GM21619 (cell line): ENCODE data around the gene IFNLR1.

ENCODE experiments used
- ATAC-seq: cut with Tn5 transposase; IDR thresholded peaks from one replicate; pipeline ENCODE4 v1.9.1; 2021; ENCODE audit not compliant: unreplicated experiment

Gene IFNLR1

DNA sequence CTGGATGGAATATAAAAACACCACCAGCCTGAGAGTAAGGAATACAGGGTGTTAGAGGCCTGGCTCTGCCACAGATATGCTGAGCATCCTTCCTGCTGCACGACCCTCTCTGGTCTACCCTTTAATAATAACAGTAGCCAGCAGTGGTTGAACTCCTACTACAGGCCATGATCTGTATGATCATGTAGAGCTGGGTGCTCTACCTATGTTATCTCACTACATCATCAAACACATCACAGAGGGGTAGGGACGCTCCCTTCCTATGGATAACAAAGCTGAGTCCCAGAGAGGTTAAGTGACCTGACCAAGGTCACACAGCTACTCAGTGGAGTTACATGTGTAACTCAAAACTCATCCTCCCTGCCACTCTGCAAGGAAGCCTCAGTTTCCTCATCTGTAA is 62.1 kb downstream of the IFNLR1 start:
- no peak for ATAC-seq

DNA sequence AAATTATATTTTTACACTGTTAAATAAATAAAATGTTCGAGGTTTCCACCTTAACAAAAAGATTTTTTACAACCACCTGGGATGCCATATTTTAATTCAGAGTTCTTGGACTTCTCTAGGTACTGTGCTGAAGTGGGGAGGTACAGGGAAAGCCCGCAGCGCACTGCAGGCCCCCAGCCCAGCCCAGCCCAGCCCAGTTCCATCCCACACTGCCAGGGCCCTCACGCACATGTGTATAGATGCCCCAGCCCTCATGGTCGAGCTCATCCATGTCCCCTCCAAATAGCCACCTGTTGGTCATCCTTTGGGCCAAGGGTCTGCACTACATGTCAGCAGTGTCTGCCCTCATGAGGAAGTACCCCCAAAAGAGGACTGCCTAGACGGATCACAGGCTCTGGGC is 63.5 kb downstream of the IFNLR1 start:
- no peak for ATAC-seq

DNA sequence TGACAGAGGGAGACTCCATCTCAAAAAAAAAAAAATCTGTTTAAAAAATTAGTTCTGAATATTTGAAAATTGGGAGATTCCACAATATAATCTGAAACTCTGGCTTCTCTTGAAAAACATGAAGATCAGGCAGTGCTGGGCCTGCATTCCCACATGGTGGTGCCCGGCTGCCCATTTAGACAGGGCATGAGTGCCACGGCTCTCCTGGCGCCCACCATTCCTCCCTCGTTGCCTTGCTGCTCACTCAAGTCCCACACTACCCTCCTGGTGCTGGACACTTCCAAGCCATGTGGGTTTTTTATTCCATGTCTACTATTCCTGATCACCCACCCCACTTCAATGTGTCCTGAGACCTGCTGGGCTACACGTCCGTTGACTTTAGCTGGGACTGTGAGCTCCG is 64.3 kb downstream of the IFNLR1 start:
- ATAC-seq: no peak

DNA sequence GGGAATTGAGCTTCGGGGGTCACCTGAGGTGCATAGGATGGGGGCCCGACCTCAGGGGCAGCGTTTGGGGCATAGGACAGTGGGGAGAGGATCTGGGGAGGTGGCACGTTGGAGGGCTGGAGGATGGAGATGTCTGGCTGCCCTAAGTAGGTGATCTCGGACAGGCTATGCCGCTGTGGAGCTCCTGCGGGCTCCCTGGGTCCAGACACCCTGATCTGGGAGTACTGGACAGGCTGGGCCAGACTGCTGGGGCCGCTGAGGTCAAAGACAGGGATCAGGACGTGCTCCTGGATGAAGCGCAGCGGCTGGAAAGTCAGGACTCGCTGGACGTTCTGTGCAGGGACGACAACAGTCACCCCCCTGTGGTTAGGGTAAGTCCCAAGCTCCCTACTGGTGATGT is 65.7 kb downstream of the IFNLR1 start:
- ATAC-seq: no peak

DNA sequence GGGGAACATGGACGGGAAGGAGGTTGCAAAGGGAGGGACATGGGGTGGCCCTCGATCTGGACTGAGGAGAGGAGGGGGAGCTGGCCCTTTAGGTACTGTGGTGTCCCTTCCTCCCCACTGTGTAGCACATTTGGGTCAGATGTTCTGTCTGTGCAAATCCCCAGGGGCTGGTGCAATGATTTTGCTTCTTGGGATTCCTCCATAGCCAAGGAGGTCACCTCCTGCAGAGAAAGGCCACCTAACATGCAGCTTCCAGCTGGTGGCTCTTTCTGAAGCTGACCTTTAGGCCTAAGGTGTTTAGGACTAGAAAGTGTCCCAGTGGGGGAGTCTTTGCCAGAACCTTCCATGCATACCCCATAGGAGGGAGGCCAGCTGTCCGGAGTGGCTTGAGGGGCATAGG is 66.1 kb downstream of the IFNLR1 start:
- ATAC-seq: no peak

DNA sequence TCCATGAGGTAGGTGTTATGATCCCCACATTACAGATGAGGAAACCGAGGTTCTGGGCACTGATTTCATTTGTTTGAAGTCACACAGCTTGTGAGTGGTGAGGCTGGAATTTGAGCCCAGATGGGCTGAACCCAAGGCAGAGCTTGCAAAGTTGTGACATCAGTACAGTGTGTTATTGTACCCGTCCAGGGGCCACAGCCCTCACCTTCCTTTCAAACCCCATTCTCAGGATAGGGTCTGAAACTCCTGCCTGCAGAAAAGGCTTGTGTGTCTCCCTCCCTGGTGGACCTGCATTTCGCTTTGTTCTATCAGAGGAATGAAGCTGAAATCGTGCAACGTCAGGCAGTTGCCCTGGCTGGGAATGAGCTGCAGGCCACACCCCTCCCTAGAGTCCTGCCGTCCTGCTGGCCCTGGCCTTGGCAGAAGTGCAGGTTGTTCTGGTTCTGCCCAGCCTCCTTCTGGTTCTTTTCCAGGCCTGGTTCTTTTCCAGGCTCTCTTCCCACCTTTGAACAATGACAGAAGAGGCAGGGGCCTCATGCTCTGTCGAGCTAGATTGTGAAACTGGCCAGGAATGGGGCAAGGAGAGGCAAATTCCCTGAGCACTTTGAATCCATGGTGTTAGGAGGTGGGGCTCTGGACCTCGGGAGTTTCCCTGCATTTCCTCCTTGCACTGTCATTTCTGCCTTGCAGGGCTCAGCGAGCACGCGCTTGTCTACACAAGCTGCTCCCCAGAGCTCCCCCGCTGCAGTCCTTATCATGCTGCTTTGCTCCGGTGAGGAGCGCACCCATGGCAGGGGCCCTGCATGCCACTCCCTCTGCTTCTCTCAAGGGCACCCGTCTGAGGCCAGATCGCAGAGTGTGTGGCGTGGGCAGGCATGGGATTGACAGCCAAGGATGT is 67.0 kb downstream of the IFNLR1 start:
- no peak for ATAC-seq

DNA sequence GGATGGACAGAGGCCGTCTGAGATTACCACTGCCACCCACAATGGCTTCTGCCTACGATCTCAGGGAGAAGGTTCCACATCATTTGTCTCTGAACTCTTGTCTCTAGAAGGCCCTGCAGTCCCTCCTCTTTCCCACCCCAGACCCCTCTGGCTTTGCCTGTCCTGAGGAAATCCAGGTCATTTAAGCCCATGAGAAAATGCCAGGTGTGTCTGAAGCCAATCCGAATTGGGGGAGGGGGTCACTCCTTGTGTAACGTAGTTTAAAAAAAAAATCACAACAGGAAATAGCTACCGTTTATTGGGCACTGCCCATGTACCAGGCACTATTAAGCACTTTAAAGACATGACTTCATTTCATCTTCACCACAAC is 67.6 kb downstream of the IFNLR1 start:
- ATAC-seq: no peak

DNA sequence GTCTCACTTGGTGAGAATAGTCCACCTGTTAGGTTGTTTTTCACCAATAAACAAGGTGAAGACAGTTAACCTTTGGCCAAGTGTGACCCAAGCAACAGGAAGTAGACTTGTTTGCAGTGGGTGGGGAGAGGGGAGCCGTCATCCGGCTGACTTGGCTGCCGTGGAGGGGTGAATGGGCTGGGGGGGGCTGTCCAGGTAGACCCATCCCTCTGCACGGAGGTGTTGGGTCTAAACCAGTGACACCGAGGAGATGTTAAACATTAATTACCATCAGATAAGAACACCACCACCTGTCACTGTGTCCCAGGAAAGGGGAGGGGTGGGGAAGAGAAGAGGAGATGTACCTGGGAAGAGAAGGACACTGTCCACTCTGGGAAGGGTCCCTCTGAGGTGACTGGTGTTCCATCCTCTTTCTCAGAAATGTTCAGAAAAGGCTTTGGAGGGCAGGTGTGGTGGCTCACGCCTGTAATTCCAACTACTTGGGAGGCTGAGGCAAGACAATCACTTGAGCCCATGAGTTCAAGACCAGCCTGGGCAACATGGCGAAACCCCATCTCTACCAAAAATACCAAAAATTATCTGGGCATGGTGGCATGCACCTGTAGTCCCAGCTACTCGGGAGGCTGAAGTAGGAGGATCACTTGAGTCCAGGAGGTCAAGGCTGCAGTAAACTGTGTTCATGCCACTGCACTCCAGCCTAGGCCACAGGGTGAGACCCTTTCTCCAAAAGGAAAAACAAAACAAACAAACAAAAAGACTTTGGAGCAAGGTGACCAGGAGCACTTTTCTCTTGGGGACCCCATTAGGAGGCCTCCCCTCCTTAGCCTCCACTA is 68.5 kb downstream of the IFNLR1 start:
- ATAC-seq: no peak

DNA sequence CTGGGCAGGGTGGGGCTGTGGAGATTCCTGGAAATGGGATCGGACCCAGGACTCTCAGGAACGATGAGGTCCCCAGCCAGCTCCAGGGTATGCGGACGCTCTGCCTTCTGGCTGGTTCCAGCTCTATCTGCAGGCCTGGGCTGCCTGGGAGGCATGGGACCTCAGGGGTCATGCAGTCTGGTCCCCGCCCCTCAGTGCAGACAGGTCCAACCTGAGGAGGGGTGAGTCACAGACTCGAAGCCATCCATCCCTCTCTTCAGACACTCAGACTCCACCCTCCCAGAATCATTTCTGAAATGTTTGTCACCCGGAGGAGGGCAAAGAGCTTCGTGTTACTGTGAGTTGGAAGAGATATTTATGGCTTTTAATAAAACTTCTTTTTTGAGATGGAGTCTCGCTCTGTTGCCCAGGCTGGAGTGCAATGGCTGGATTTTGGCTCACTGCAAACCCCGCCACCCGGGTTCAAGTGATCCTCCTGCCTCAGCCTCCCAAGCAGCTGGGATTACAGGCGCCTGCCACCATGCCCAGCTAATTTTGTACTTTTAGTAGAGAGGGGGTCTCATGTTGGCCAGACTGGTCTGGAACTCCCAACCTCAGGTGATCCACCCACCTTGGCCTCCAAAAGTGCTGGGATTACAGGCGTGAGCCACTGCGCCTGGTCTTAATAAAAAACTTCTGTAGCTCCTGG is 69.2 kb downstream of the IFNLR1 start:
- ATAC-seq: no peak

DNA sequence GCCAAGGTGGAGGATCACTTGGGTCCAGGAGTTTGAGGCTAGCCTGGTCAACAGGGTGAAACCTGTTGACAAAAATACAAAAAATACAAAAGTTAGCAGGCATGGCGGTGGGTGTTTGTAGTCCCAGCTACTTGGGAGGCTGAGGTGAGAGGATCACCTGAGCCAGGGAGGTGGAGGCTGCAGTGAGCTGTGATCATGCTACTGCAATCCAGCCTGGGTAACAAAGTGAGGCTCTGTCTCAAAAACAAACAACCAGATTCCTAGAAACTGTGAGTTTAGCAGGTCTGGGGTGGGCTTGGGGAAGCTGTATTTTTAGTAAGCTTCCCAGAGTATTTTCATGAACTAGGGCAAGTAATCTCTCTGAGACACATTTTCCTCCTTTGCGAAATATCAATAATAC is 70.0 kb downstream of the IFNLR1 start:
- no peak for ATAC-seq

DNA sequence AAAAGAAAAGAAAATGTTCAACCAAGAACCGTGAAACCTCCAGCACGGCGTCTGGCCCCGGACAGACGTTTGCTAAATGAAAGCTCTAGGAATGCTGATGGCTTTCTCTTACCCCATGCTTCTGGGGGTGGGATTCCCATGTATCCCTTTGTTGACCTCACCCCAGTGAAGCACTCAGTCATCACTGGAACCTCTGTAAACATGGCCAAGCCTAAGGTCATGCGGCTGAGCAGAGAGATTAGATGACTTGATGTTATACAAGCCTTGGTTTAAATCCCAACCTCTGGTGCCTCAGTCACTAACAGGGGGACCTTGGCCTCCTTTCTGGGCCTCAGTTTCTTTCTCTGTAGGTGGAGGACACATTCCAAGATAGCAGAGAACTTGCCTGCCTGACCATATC is 72.3 kb downstream of the IFNLR1 start:
- no peak for ATAC-seq

DNA sequence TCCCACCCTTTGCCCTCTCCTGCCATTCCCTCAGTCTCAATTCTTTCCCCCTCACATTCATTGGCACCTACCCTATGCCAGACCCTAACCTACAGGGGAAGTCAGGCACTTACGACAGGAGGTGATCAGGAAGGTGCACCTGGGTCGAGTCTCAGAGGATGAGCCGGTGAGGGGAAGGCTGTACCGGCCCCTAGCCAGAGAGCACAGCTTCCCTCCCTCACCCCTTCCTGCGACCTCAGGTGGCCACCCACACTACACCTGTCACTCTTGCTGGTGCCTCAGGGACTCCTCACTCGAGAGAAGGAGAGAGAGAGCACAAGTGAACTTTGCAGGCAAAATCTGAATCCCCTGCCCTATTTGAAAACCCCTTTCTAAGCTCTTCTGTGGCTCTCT is 73.5 kb downstream of the IFNLR1 start:
- ATAC-seq: no peak

DNA sequence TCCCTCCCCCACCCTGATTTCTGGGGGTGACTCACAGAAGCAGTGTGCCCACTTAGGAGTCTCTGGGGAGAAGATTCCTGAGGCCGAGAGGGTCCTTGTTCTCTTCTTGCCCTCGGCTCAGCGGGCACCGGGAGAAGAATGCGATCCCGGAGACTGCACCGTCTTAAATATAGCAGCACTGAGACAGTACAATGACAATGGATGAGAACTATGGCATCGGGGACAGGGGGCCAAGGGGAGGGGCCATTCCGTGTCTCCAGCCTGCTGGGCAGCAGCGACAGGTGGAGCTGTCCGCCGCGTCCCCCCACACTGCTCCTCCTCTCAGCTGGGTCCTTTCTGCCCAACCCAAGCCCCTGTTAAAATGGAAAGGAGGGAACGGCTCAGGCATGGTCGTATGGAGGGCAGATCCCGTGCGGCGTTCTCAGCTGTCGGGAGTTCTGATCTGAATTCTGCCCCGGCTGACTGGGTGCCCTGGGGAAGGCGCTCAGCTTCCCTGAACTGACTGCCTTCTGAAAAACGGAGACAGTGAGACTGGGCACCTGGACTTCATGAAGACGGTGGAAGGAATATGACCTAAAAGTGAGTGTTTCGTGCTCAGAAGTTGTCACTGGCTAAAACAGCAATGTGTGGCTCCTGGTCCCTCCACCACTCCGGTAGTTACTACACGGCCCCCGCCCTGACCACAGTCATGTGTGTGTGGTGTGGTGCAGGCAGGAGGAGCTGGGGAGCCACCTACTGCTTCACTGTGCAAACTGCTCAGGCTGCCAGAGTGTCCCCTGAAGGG is 74.9 kb downstream of the IFNLR1 start, which contains the start of gene MYOM3:
TSS of gene MYOM3 (minus strand) at position 140 of the 784 bp plus-strand sequence. CDS start 3,499 bp downstream, outside the sequence.
- ATAC-seq: no peak

DNA sequence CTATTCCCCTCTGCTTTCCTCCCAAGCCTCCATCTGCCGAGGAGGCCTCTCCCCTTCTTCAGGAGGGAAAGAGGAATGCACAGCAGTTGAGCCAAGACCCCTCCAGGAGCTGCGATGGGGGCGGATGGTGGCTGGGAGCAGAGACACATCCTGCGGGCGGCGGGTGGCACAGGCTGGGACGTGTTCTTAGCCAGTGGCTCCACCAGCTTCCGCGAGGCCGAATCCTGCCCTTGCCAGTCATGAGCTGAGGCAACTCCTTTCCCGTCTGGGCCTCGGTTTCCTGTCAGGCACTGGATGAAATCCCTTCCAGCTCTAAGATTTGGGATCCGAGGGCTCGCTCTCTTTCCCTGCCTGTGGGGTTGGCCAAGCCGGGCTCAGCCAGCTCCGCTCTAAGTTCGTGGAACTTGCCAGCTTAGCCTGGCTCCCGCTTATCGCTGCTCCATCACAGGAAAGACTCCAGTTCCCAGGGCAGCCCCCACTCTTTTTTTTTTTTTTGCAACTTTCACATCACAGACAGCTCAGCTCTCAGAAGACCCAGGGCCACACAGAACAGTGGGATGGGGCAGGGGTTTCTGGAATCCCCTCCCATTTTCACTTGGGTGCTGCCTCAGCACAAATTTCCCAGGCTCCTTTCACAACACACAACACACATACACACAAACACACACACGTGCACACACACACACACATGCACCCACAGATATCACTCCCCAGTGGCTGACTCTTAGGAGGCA is 75.7 kb downstream of the IFNLR1 start:
- no peak for ATAC-seq

DNA sequence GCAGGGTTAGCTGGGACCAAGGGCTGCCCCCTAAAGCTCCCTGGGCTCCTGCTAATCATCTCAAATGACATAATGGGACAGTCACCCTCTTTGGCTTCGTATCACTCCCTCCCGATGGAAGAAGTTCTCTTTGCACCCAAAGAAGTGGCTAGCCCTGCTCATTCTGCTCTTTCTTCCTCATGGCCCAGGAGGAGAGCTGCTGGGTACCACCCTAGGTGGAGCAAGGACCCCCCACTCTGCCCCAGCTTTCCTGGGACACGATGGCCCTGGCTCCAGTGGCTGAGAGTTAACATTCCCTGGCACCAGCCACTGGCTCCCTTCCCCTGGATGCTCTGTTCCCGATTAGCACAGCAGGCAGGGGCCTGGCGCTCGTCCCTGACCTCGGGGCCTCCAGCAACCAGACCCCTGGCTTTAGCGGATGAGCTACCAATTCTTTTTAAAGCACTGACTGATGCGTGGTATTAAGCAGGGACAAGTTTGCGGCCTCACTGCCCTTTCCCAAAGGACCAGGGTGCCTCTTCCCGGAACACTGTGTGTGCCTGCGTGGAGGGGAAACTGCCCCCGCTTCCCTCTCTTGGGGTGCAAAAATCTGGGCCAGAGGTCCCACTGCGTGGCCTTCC is 76.3 kb downstream of the IFNLR1 start:
- no peak for ATAC-seq

DNA sequence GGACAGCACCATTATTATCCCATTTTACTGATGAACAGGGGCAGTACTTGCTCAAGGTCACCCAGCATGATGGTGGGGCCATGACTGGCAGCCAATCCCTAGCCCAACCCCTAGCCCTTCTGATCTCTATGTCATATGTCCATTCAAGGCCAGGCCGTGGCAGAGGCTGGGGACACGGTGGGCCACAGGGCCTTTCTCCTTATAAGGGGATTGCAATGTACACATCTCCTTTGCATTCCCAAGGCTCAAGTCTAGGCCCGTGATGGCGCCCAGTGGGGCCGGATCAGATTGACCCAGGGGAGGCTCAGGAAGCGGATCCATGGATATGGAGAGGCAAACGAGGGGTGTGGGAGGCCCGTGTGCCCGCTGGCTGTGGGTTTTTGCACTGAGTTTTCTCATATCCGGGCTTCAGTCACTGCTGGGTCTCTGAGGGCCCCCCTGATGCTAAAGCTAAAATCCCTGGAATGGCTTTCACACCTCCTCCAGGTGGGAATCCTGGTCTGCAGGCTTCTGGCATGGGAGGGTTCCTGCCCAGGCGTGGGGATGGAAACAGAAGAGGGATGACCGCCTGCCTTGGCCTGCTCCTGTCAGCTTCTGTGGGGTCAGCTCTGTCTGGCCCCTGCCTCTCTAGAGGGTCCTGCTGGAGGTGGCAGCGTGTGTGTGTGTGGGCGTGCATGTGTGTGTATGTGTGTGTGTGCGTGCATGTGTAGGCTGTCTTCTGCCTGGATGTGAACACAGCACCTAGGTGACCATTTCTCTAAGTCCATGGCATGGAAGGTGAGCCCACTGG is 77.2 kb downstream of the IFNLR1 start:
- ATAC-seq: no peak

DNA sequence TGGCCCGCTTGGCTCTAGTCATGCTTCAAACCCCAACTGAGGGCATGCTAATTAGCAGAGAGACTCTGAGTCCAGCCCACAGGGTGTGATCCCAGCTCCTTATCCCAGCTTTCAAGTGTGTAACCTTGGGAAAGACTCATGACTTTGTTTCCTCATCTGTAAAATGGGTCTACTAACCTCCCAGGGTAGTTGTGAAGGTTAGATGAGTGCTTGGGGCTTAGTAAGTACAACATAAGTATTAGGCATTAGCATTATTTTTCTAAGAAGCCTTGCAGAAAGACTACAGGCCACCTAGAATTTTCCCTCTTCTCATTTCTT is 78.0 kb downstream of the IFNLR1 start:
- ATAC-seq: no peak

DNA sequence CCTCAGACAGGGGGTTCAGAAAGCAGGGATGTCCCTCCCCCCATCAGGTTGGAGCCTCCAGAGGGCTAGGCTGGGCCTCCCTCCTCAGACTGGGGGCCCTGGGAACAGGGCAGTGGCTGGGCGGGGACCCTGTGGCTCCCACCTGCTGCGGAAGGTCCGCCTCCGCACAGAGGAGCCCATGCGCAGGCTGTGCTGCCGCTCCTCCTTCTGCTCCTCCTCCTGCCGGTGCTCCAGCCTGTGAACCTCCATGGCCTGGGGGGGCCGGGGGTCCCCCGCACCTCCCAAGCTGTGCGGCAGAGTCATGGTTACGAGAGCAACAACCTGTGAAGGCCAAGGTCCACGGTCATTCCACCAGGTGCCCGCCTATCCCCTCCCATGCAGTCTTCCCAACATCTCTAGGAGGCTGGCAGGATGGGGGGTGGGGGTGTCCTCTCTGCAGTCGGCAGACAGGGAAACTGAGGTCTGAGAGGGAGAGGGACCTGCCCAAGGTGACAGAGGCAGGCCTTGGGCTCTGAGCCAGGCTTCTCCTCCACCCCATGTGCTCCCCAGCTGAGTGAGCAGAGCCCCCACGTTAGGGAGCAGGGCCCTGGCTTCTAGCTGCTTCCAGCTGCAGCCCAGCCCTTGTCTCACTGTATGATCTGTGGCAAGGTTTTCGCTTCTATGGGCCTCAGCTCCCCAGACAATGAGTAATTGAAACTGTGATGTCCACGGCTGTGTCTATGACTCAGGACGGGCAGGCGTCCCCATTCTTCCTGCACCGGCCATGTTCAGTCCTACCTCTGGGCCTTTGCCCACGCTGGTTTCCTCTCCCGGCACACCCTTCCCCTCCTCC is 78.5 kb downstream of the IFNLR1 start:
- no peak for ATAC-seq
